Neural cell (in vitro differentiated cells): ENCODE results near the gene SGIP1. TPM values are rescaled to one million over a fixed set of nuclear protein-coding genes. Genes with fewer than 3 reads are reported as not detected.
A peak's percentile ranks its signal among the peaks of the same experiment; 100 is the strongest.

Source experiments
- H2AFZ ChIP-seq: fragments of 200-600, 300-800 bp; sonication (generic), shearing (Covaris generic); 2 replicates; pipeline ENCODE4 v1.6.0; 2014; ENCODE audit warnings: low read depth, mild to moderate bottlenecking, antibody characterized with exemption, low read length, moderate library complexity
- H3F3A ChIP-seq: fragments of 200-600 bp; shearing (Covaris generic); 2 replicates; pipeline ENCODE4 v1.6.1; 2016; ENCODE audit warnings: mild to moderate bottlenecking, moderate library complexity, mixed read lengths, antibody characterized with exemption, low read length; ENCODE audit not compliant: insufficient read depth, poor library complexity, severe bottlenecking
- H3K27ac ChIP-seq: fragments of 200-600, 300-800 bp; sonication (generic), shearing (Covaris generic); 2 replicates; pipeline ENCODE4 v1.5.1; 2014; ENCODE audit warnings: mild to moderate bottlenecking, low read length, moderate library complexity
- H3K27me3 ChIP-seq: fragments of 300-800, 200-600 bp; sonication (generic), shearing (Covaris generic); 2 replicates; pipeline ENCODE4 v1.6.0; 2014; ENCODE audit warnings: mild to moderate bottlenecking, low read depth, low read length, moderate library complexity; ENCODE audit not compliant: insufficient read depth
- H3K36me3 ChIP-seq: fragments of 300-800, 200-600 bp; sonication (generic), shearing (Covaris generic); 2 replicates; pipeline ENCODE4 v1.5.1; 2014; ENCODE audit warnings: mild to moderate bottlenecking, antibody characterized with exemption, low read length, moderate library complexity; ENCODE audit not compliant: insufficient read depth
- H3K4me2 ChIP-seq: fragments of 300-800, 200-600 bp; sonication (generic), shearing (Covaris generic); 2 replicates; pipeline ENCODE4 v1.6.0; 2014; ENCODE audit warnings: mild to moderate bottlenecking, low read length
- H3K4me3 ChIP-seq: fragments of 300-800, 200-600 bp; sonication (generic), shearing (Covaris generic); 2 replicates; pipeline ENCODE4 v1.5.1; 2014; ENCODE audit warnings: mild to moderate bottlenecking, low read length, moderate library complexity
- H3K79me2 ChIP-seq: fragments of 200-600 bp; shearing (Covaris generic); replicated peaks from 2 replicates; pipeline ENCODE4 v1.6.0; 2014; ENCODE audit warnings: mild to moderate bottlenecking, low read length, moderate library complexity; ENCODE audit not compliant: insufficient read depth
- H3K9ac ChIP-seq: fragments of 300-800, 200-600 bp; sonication (generic), shearing (Covaris generic); 2 replicates; pipeline ENCODE4 v1.6.1; 2016; ENCODE audit warnings: mild to moderate bottlenecking, low read length, mixed read lengths
- H3K9me2 ChIP-seq: fragments of 200-600 bp; shearing (Covaris generic); 2 replicates; pipeline ENCODE4 v1.6.1; 2016; ENCODE audit warnings: mild to moderate bottlenecking, low read length, mixed read lengths; ENCODE audit not compliant: insufficient read depth
- H3K9me3 ChIP-seq: fragments of 200-600, 300-800 bp; sonication (generic), shearing (Covaris generic); 2 replicates; pipeline ENCODE4 v1.6.1; 2016; ENCODE audit warnings: mild to moderate bottlenecking, mixed run types, low read length, moderate library complexity, mixed read lengths
- H4K20me1 ChIP-seq: fragments of 200-600 bp; shearing (Covaris generic); 2 replicates; pipeline ENCODE4 v1.6.1; 2016; ENCODE audit warnings: mild to moderate bottlenecking, mixed run types; ENCODE audit not compliant: insufficient read depth
- EP300 ChIP-seq: fragments of 450-650 bp; conservative IDR thresholded peaks from 2 replicates; pipeline ENCODE4 v1.6.1; 2014; ENCODE audit warnings: antibody characterized with exemption, mild to moderate bottlenecking, moderate library complexity; ENCODE audit not compliant: poor library complexity, severe bottlenecking
- EZH2 ChIP-seq: fragments of 200-600, 300-800 bp; shearing (Covaris generic), sonication (generic); IDR thresholded peaks from 2 replicates; pipeline ENCODE4 v1.6.1; 2014; ENCODE audit warnings: antibody characterized with exemption, low read length, borderline replicate concordance, mild to moderate bottlenecking; ENCODE audit not compliant: insufficient read depth, poor library complexity, severe bottlenecking
- MXI1 ChIP-seq: fragments of 450-650 bp; conservative IDR thresholded peaks from 2 replicates; pipeline ENCODE4 v1.6.1; 2014; ENCODE audit warnings: antibody characterized with exemption, mild to moderate bottlenecking; ENCODE audit not compliant: poor library complexity, severe bottlenecking
- POLR2AphosphoS5 ChIP-seq: IDR thresholded peaks from 2 replicates; pipeline ENCODE4 v1.6.1; 2012
- RAD21 ChIP-seq: fragments of 450-650 bp; conservative IDR thresholded peaks from 2 replicates; pipeline ENCODE4 v1.6.1; 2014; ENCODE audit warnings: antibody characterized with exemption, mild to moderate bottlenecking, moderate library complexity
- SMC3 ChIP-seq: fragments of 450-650 bp; conservative IDR thresholded peaks from 2 replicates; pipeline ENCODE4 v1.6.1; 2014; ENCODE audit warnings: antibody characterized with exemption, mild to moderate bottlenecking, moderate library complexity; ENCODE audit not compliant: poor library complexity
- TAF1 ChIP-seq: IDR thresholded peaks from 2 replicates; pipeline ENCODE4 v1.6.1; 2012; ENCODE audit warnings: low read depth
- polyA minus RNA-seq: library from RNA; depleted of rRNA, polyadenylated mRNA; stranded (reverse); fragments of >200 nt; gene quantifications from 2 replicates; pipeline ENCODE4 v1.2.3, GENCODE V29; 2014
- polyA plus RNA-seq: library from polyadenylated mRNA; depleted of rRNA; stranded (reverse); fragments of >200 nt; gene quantifications from 2 replicates; pipeline ENCODE4 v1.2.3, GENCODE V29; 2014
- TF ChIP-seq, protein P1 (sequence below): fragments of 450-650 bp; IDR thresholded peaks from 2 replicates; pipeline ENCODE4 v1.5.1; 2014; ENCODE audit warnings: antibody characterized with exemption, mild to moderate bottlenecking, moderate library complexity; ENCODE audit not compliant: poor library complexity, severe bottlenecking
- TF ChIP-seq, protein P2 (sequence below): IDR thresholded peaks from 2 replicates; pipeline ENCODE4 v1.6.1; 2012; ENCODE audit warnings: borderline replicate concordance

Gene SGIP1, protein sequence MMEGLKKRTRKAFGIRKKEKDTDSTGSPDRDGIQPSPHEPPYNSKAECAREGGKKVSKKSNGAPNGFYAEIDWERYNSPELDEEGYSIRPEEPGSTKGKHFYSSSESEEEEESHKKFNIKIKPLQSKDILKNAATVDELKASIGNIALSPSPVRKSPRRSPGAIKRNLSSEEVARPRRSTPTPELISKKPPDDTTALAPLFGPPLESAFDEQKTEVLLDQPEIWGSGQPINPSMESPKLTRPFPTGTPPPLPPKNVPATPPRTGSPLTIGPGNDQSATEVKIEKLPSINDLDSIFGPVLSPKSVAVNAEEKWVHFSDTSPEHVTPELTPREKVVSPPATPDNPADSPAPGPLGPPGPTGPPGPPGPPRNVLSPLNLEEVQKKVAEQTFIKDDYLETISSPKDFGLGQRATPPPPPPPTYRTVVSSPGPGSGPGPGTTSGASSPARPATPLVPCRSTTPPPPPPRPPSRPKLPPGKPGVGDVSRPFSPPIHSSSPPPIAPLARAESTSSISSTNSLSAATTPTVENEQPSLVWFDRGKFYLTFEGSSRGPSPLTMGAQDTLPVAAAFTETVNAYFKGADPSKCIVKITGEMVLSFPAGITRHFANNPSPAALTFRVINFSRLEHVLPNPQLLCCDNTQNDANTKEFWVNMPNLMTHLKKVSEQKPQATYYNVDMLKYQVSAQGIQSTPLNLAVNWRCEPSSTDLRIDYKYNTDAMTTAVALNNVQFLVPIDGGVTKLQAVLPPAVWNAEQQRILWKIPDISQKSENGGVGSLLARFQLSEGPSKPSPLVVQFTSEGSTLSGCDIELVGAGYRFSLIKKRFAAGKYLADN
- polyA plus RNA-seq (50.4 and 50.5 TPM in 2 replicates), polyA minus RNA-seq (121 and 134 TPM in 2 replicates)

DNA sequence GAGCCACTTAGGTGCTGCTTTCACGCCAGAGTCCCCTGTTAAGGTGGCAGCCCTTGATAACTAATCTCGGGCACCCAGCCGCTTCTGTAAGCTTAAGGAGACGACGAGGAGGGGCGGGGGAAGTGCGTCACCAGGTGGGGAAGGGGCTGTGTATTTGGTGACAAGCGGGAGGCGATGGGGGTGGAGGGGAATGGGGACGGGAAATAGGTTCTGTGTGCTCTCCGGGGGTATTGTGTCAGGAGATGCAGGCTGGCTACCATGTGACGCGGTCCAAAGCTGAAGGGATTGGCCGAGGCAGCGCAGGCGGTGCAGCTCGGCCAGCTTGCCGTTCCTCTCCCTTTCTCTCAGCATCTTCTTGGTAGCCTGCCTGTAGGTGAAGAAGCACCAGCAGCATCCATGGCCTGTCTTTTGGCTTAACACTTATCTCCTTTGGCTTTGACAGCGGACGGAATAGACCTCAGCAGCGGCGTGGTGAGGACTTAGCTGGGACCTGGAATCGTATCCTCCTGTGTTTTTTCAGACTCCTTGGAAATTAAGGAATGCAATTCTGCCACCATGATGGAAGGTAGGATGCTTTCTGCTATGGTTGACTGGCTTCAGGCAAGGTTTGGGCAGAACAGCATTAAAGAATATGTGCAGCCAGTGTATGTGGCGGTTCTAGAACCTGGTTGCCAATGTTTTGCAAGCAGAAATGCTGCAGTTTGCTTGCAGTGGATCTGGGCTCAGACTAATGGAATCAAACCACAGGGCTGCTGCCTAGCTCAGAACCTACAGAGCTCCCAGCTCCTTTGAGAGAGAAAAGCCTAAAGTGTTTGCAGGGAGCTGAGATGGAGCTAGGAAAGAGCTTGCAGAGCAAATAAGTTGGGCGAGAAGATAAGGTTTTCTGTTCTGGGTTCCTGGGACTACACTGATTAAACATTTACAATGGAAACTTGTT is at the start of gene SGIP1:
TSS of gene SGIP1 (plus strand) at position 350 of the 937 bp plus-strand sequence. CDS start at position 556, 206 bp downstream.
- H3K9me3 ChIP-seq, result no peaks in the 10 kb centered on the region
- H3K36me3 ChIP-seq, result no peaks in the 10 kb centered on the region
- peaks cover 30% of the 10 kb centered on the region for H3K79me2 ChIP-seq

More for the DNA sequence above, at the start of gene SGIP1:
- Histone ChIP-seq H3K9ac (peak within 1 kb of the TSS; percentile 77), H3K27me3 (no peaks in the 10 kb centered on the region), H4K20me1 (no peaks in the 10 kb centered on the region), H3K27ac (peak within 1 kb of the TSS; percentile 89), H3F3A (peaks cover 3% of the 10 kb centered on the region), H2AFZ (peak within 1 kb of the TSS; percentile 70), H3K4me2 (peak within 1 kb of the TSS; percentile 82), H3K9me2 (no peaks in the 10 kb centered on the region), H3K4me3 (peak within 1 kb of the TSS; percentile 70)
- TF ChIP-seq EP300 (peak; percentile 24), MXI1 (peak; percentile 52), TAF1 (peak; percentile 80), EZH2 (no peak), SMC3 (peak; percentile 36), POLR2AphosphoS5 (peak; percentile 93), RAD21 (no peak)
- TF ChIP-seq, protein P1, sequence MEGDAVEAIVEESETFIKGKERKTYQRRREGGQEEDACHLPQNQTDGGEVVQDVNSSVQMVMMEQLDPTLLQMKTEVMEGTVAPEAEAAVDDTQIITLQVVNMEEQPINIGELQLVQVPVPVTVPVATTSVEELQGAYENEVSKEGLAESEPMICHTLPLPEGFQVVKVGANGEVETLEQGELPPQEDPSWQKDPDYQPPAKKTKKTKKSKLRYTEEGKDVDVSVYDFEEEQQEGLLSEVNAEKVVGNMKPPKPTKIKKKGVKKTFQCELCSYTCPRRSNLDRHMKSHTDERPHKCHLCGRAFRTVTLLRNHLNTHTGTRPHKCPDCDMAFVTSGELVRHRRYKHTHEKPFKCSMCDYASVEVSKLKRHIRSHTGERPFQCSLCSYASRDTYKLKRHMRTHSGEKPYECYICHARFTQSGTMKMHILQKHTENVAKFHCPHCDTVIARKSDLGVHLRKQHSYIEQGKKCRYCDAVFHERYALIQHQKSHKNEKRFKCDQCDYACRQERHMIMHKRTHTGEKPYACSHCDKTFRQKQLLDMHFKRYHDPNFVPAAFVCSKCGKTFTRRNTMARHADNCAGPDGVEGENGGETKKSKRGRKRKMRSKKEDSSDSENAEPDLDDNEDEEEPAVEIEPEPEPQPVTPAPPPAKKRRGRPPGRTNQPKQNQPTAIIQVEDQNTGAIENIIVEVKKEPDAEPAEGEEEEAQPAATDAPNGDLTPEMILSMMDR, result no peak
- TF ChIP-seq, protein P2, sequence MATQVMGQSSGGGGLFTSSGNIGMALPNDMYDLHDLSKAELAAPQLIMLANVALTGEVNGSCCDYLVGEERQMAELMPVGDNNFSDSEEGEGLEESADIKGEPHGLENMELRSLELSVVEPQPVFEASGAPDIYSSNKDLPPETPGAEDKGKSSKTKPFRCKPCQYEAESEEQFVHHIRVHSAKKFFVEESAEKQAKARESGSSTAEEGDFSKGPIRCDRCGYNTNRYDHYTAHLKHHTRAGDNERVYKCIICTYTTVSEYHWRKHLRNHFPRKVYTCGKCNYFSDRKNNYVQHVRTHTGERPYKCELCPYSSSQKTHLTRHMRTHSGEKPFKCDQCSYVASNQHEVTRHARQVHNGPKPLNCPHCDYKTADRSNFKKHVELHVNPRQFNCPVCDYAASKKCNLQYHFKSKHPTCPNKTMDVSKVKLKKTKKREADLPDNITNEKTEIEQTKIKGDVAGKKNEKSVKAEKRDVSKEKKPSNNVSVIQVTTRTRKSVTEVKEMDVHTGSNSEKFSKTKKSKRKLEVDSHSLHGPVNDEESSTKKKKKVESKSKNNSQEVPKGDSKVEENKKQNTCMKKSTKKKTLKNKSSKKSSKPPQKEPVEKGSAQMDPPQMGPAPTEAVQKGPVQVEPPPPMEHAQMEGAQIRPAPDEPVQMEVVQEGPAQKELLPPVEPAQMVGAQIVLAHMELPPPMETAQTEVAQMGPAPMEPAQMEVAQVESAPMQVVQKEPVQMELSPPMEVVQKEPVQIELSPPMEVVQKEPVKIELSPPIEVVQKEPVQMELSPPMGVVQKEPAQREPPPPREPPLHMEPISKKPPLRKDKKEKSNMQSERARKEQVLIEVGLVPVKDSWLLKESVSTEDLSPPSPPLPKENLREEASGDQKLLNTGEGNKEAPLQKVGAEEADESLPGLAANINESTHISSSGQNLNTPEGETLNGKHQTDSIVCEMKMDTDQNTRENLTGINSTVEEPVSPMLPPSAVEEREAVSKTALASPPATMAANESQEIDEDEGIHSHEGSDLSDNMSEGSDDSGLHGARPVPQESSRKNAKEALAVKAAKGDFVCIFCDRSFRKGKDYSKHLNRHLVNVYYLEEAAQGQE, result peak; percentile 89
